EH (cell line): ENCODE measurements around the gene WLS.

Experiments
- DNase-seq: peaks from one replicate; pipeline ENCODE4 v3.0.0-alpha.2; 2015; ENCODE audit warnings: low read depth

Gene WLS

GRCh38 chr1:68085752-68086151 lies 146.6 kb downstream of the WLS start:
- peak; percentile 2 for DNase-seq

DNA sequence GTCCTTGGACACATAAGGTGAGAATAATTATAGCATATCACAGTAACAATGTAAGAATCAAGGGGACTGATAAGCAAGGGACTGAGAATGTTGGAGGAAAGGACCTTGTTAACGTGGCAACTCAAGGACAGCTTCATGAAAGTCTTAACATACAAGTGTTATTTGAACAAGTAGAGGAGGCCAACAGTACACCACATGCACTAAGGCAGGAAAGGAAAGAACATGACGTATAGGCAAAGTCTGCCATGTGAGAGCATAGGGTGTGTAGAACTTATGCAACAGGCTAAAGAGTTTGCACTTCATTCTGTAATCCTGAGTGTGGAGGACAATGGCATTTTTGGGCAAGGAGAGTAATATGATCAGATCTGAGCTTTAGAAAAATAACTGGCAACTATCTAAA lies 148.6 kb downstream of the WLS start:
- DNase-seq = no peak

DNA sequence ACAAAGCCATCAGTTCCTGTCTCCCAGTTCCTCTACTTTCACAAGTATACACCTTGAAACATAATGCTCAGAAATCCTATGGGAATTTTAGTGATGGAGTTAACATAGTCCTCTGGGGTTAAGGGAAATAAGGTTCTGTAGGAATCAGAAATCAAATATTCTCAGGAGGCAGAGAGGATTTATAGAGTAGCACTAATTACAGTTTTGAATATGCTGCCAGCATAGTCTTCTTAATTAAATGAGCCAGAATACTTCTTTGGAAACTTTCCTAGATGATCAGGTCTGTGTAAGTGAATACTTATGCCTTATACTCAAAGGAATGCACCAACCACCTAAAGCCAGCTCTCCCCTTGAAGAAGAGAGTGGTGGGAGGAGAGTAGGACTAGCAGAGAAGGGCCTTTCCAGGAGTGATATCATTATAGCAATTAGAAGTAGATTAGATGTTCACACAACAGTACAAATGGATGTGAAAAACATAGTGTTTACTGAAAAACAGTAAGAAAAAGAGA lies 150.5 kb downstream of the WLS start:
- DNase-seq = no peak

DNA sequence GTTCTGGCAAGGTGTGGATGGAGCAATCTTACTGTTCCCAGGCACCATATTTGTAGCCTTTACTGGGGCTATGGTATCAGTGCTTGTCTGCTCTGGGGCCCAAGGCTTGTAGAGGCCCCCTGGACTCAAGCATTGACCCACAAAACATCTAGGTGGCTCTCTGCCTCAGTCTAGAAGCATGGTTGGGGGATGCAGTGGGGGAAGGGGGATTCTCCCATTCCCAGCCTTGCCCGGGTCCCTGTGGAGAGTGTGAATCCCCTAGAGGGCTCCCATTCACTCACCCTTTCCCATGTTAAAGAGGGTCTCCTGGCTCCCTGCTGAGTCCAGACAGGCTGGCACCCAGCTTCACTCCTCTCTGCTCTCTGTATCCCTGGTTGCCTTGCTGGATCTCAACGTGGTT lies 153.7 kb downstream of the WLS start:
- no peak for DNase-seq
